ENCODE measurements around the gene LTBP4. TPM values are rescaled to one million over a fixed set of nuclear protein-coding genes. Genes with fewer than 3 reads are reported as not detected.

The LTBP4 gene
- total and polyA plus RNA-seq, 4 donors: 140 to 768 (median 506) TPM

- H3K27ac ChIP-seq (ENCODE audit: low read depth in 1 of 2, low read length in 2 of 2): no peak overlapping the region
- intact Hi-C loops (cut with DNase I): no loop called here
- 88% methylated on average over 12 to 14 of the region's 14 CpGs for WGBS, 2 donors
- H3K9me3 ChIP-seq (ENCODE audit: control insufficient read depth, low read length): no peaks in the 10 kb centered on the region
- no peak for ATAC-seq (ENCODE audit: low FRiP score)
- no peak overlapping the region for H3K4me3 ChIP-seq (ENCODE audit: low read length in 2 of 2)
- H3K36me3 ChIP-seq (ENCODE audit: control insufficient read depth in 1 of 2, insufficient read depth in 2 of 2, low read length in 1 of 2): peaks cover 0 to 9% of the 10 kb centered on the region in 2 donors
- H3K4me1 ChIP-seq (ENCODE audit: control insufficient read depth in 1 of 2, insufficient read depth in 2 of 2, low read length in 2 of 2): no peaks in the 10 kb centered on the region
- H3K27me3 ChIP-seq (ENCODE audit: control insufficient read depth in 1 of 2, insufficient read depth in 2 of 2, low read length in 1 of 2): no peaks in the 10 kb centered on the region
- no peak for DNase-seq
These were observed 17.9 kb upstream of the LTBP4 start for GRCh38 chr19:40583283-40583682.

GRCh38 chr19:40584007-40584406 lies 17.2 kb upstream of the LTBP4 start:
- 89 to 97% methylated on average over 5 of the region's 5 CpGs for WGBS, 2 donors
- H3K27me3 ChIP-seq (ENCODE audit: control insufficient read depth in 1 of 2, insufficient read depth in 2 of 2, low read length in 1 of 2): no peaks in the 10 kb centered on the region
- DNase-seq (no peak), ATAC-seq (ENCODE audit: low FRiP score) (no peak)
- intact Hi-C loops (cut with DNase I): no loop called here
- H3K4me3 ChIP-seq (ENCODE audit: low read length in 2 of 2): no peak overlapping the region
- no peaks in the 10 kb centered on the region for H3K4me1 ChIP-seq (ENCODE audit: control insufficient read depth in 1 of 2, insufficient read depth in 2 of 2, low read length in 2 of 2)
- no peaks in the 10 kb centered on the region for H3K9me3 ChIP-seq (ENCODE audit: control insufficient read depth, low read length)
- peaks cover 0 to 9% of the 10 kb centered on the region in 2 donors for H3K36me3 ChIP-seq (ENCODE audit: control insufficient read depth in 1 of 2, insufficient read depth in 2 of 2, low read length in 1 of 2)
- H3K27ac ChIP-seq (ENCODE audit: low read depth in 1 of 2, low read length in 2 of 2): no peak overlapping the region

GRCh38 chr19:40585241-40585981 lies 15.8 kb upstream of the LTBP4 start:
- Histone ChIP-seq H3K4me3 (ENCODE audit: low read length in 2 of 2) (no peak overlapping the region), H3K36me3 (ENCODE audit: control insufficient read depth in 1 of 2, insufficient read depth in 2 of 2, low read length in 1 of 2) (peaks cover 0 to 7% of the 10 kb centered on the region in 2 donors), H3K27ac (ENCODE audit: low read depth in 1 of 2, low read length in 2 of 2) (no peak overlapping the region), H3K4me1 (ENCODE audit: control insufficient read depth in 1 of 2, insufficient read depth in 2 of 2, low read length in 2 of 2) (no peaks in the 10 kb centered on the region), H3K27me3 (ENCODE audit: control insufficient read depth in 1 of 2, insufficient read depth in 2 of 2, low read length in 1 of 2) (no peaks in the 10 kb centered on the region), H3K9me3 (ENCODE audit: control insufficient read depth, low read length) (no peaks in the 10 kb centered on the region)
- intact Hi-C loops (cut with DNase I): no loop called here
- ATAC-seq (ENCODE audit: low FRiP score) (no peak), DNase-seq (no peak)
- WGBS, 2 donors: 90 to 93% methylated on average over 11 of the region's 11 CpGs

GRCh38 chr19:40585982-40586422 lies 15.2 kb upstream of the LTBP4 start:
- peaks cover 0 to 6% of the 10 kb centered on the region in 2 donors for H3K36me3 ChIP-seq (ENCODE audit: control insufficient read depth in 1 of 2, insufficient read depth in 2 of 2, low read length in 1 of 2)
- intact Hi-C loops (cut with DNase I): no loop called here
- no peak overlapping the region for H3K27ac ChIP-seq (ENCODE audit: low read depth in 1 of 2, low read length in 2 of 2)
- H3K4me1 ChIP-seq (ENCODE audit: control insufficient read depth in 1 of 2, insufficient read depth in 2 of 2, low read length in 2 of 2): no peaks in the 10 kb centered on the region
- no peak for DNase-seq
- 89 to 93% methylated on average over 2 of the region's 2 CpGs for WGBS, 2 donors
- H3K4me3 ChIP-seq (ENCODE audit: low read length in 2 of 2): no peak overlapping the region
- no peaks in the 10 kb centered on the region for H3K9me3 ChIP-seq (ENCODE audit: control insufficient read depth, low read length)
- no peak for ATAC-seq (ENCODE audit: low FRiP score)
- H3K27me3 ChIP-seq (ENCODE audit: control insufficient read depth in 1 of 2, insufficient read depth in 2 of 2, low read length in 1 of 2): no peaks in the 10 kb centered on the region

- Histone ChIP-seq H3K36me3 (ENCODE audit: control insufficient read depth in 1 of 2, insufficient read depth in 2 of 2, low read length in 1 of 2) (peaks cover 0 to 6% of the 10 kb centered on the region in 2 donors), H3K4me3 (ENCODE audit: low read length in 2 of 2) (no peak overlapping the region), H3K27me3 (ENCODE audit: control insufficient read depth in 1 of 2, insufficient read depth in 2 of 2, low read length in 1 of 2) (no peaks in the 10 kb centered on the region), H3K27ac (ENCODE audit: low read depth in 1 of 2, low read length in 2 of 2) (no peak overlapping the region), H3K4me1 (ENCODE audit: control insufficient read depth in 1 of 2, insufficient read depth in 2 of 2, low read length in 2 of 2) (no peaks in the 10 kb centered on the region), H3K9me3 (ENCODE audit: control insufficient read depth, low read length) (no peaks in the 10 kb centered on the region)
- intact Hi-C loops (cut with DNase I): no loop called here
- ATAC-seq (ENCODE audit: low FRiP score): no peak
- no peak for DNase-seq
- WGBS, 2 donors: 96 to 97% methylated on average over 14 of the region's 14 CpGs
These were observed 14.6 kb upstream of the LTBP4 start for GRCh38 chr19:40586611-40587010.

- ATAC-seq (ENCODE audit: low FRiP score): no peak
- H3K4me3 ChIP-seq (ENCODE audit: low read length in 2 of 2): no peak overlapping the region
- H3K4me1 ChIP-seq (ENCODE audit: control insufficient read depth in 1 of 2, insufficient read depth in 2 of 2, low read length in 2 of 2): no peaks in the 10 kb centered on the region
- H3K36me3 ChIP-seq (ENCODE audit: control insufficient read depth in 1 of 2, insufficient read depth in 2 of 2, low read length in 1 of 2): peaks cover 0 to 6% of the 10 kb centered on the region in 2 donors
- no peak overlapping the region for H3K27ac ChIP-seq (ENCODE audit: low read depth in 1 of 2, low read length in 2 of 2)
- no peaks in the 10 kb centered on the region for H3K9me3 ChIP-seq (ENCODE audit: control insufficient read depth, low read length)
- no peak for DNase-seq
- 91 to 95% methylated on average over 19 of the region's 19 CpGs for WGBS, 2 donors
- H3K27me3 ChIP-seq (ENCODE audit: control insufficient read depth in 1 of 2, insufficient read depth in 2 of 2, low read length in 1 of 2): no peaks in the 10 kb centered on the region
- intact Hi-C loops (cut with DNase I): no loop called here
These were observed 12.9 kb upstream of the LTBP4 start for GRCh38 chr19:40588110-40588854.

GRCh38 chr19:40588926-40589569 lies 12.1 kb upstream of the LTBP4 start:
- ATAC-seq (ENCODE audit: low FRiP score): no peak
- WGBS, 2 donors: 82 to 90% methylated on average over 7 to 9 of the region's 9 CpGs
- H3K36me3 ChIP-seq (ENCODE audit: control insufficient read depth in 1 of 2, insufficient read depth in 2 of 2, low read length in 1 of 2): peaks cover 0 to 6% of the 10 kb centered on the region in 2 donors
- intact Hi-C loops (cut with DNase I): no loop called here
- no peaks in the 10 kb centered on the region for H3K4me1 ChIP-seq (ENCODE audit: control insufficient read depth in 1 of 2, insufficient read depth in 2 of 2, low read length in 2 of 2)
- no peaks in the 10 kb centered on the region for H3K9me3 ChIP-seq (ENCODE audit: control insufficient read depth, low read length)
- DNase-seq: peak in 1 of 2 donors; percentile 65
- H3K27me3 ChIP-seq (ENCODE audit: control insufficient read depth in 1 of 2, insufficient read depth in 2 of 2, low read length in 1 of 2): no peaks in the 10 kb centered on the region
- H3K4me3 ChIP-seq (ENCODE audit: low read length in 2 of 2): no peak overlapping the region
- no peak overlapping the region for H3K27ac ChIP-seq (ENCODE audit: low read depth in 1 of 2, low read length in 2 of 2)

GRCh38 chr19:40589591-40590429 lies 11.4 kb upstream of the LTBP4 start:
- no peaks in the 10 kb centered on the region for H3K4me1 ChIP-seq (ENCODE audit: control insufficient read depth in 1 of 2, insufficient read depth in 2 of 2, low read length in 2 of 2)
- H3K27ac ChIP-seq (ENCODE audit: low read depth in 1 of 2, low read length in 2 of 2): no peak overlapping the region
- H3K4me3 ChIP-seq (ENCODE audit: low read length in 2 of 2): no peak overlapping the region
- WGBS, 2 donors: 90 to 92% methylated on average over 26 of the region's 26 CpGs
- no peaks in the 10 kb centered on the region for H3K27me3 ChIP-seq (ENCODE audit: control insufficient read depth in 1 of 2, insufficient read depth in 2 of 2, low read length in 1 of 2)
- intact Hi-C loops (cut with DNase I): loop anchor here in 1 of 2 donors (10.0 kb wide), 1 partner anchor 125 kb away; the partner anchor contains the start of genes BLVRB and SPTBN4
- peaks cover 0 to 6% of the 10 kb centered on the region in 2 donors for H3K36me3 ChIP-seq (ENCODE audit: control insufficient read depth in 1 of 2, insufficient read depth in 2 of 2, low read length in 1 of 2)
- H3K9me3 ChIP-seq (ENCODE audit: control insufficient read depth, low read length): no peaks in the 10 kb centered on the region
- ATAC-seq (ENCODE audit: low FRiP score) (peak; percentile 40), DNase-seq (peak in 1 of 2 donors; percentile 70)
